NCI-H748 (cell line): ENCODE measurements around the gene ZDHHC16.
"Not testable (repeated sequence)": the region's sequence is repeated elsewhere in the genome, so short reads cannot be mapped to it uniquely, and the experiment has no call there.

Source experiments
- DNase-seq: peaks from one replicate; lab custom pipeline; 2025; ENCODE audit not compliant: unreplicated experiment; lab: John Stamatoyannopoulos, UW

The ZDHHC16 gene

DNA sequence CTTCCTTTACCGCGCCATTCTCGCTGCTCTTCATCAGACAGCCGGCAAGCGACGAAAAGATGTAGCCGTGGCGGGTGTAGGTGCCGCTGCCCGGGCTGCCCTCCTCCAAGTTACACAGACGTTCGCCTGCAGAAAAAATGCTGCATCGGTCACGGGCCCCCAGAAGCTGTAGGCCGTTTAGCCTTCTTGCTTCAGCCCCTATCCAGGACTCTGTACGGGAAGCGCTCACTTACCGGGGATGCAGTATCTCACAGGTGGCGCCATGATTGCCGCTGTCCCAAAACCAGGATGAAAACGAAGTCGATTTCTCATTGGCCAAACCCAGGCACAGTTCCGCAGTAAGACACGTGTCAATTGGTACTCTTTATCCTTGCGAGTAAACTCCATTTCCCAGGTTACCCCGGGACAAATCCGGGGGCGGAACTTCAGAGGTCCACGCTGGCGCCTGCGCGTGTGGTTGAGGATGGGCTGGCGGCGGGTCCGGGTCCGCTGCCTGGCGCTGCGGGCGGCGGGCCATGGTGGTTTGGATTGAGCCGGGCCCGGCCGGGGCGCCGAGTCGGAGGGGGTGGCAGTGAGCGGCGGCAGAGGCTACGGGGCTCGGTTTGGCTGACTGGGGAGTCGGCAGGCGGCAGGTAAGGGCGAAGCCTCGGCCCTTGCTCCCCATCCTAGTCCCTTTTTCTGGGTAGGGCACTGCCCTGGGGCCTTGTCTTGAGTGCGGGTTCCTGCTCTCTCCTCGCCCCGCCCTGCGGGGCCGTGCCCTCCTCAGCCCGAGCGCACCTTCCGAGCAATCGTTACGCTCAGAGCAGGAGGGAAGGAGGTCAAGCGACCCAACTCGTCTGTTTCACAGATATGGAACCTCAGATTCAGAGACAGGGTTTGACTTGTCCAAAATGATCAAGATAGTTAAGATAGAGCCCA, at the start of gene ZDHHC16, which contains the start of gene EXOSC1:
Gene ZDHHC16 (plus strand): TSS at position 454 of the 918 bp plus-strand sequence. CDS start 5,501 bp downstream, outside the sequence.
Gene EXOSC1 (minus strand): TSS at position 285 of the 918 bp plus-strand sequence. CDS start 21 bp downstream, at position 264.
- DNase-seq = peak; percentile 93

DNA sequence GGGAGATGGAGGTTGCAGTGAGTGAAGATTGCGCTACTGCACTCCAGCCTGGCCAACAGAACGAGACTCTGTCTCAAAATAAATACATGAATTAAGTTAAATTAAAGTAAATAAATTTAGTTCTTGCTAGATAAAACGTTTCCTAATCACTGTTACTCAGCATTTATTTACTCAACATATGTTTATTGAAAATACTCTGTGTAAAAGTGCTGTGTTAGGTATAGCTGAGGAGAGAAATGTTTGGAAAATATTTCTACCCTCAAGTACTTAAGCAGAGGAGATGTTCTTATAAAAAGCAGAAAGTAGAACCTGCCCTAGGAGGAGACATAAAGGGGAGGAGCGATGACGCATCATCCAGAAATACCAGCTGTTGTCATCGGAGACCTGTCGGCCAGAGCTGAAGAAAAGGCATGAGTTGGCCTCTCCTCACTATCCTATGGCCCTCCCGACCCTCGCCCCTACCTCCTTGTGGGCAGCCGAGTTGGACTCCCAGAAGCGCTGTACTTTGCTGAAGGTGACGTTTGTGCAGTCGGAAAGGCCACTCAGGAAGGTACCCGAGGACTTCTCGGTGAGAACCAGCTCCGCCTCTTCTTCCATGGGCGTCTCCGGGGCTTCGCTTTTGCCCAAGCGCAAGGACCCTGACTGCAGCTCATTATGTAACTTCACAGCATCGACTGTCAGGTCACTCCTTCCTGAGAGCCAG, 46.0 kb upstream of the ZDHHC16 start:
- DNase-seq = peak; percentile 61

DNA sequence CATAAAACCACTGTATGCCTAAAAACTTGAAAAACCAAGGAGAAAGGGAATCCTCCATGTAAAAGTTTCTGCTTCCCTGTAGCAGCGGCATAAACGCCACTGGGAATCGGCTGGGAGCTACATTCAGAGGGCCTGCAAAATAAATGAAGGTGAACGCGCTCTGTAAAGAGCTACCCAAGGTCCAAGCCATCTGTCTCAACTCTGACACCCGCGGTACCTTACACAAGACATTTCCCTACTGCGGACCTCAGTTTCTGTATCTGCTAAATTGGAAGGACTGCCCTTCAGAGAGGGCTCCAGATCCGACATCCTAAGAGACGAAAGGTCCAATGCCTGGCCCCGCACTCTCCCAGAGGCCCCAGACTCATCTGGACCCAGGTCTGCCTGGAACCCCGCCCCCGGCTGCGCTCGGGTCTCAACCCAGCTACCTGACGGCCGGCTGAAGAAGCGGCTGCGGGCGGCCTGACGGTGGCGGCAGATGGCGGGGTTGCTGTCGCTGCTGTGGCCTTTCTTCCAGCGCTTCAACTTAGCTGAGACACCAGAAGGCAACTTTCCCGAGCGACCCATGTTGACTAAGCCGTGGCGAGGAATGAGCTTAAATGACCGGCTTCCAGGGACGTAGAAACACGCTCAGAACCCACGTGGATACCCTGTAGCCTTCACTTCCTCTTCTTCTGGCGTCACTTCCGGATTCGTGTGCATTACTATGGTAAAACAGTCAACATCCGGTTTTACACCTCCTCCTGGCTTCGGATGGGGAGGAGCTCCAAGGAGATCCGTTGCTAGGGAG, 45.1 kb upstream of the ZDHHC16 start, which contains the start of gene RRP12:
Gene RRP12 (minus strand): TSS at position 676 of the 790 bp plus-strand sequence. CDS start 109 bp downstream, at position 567.
- peak; percentile 90 for DNase-seq

DNA sequence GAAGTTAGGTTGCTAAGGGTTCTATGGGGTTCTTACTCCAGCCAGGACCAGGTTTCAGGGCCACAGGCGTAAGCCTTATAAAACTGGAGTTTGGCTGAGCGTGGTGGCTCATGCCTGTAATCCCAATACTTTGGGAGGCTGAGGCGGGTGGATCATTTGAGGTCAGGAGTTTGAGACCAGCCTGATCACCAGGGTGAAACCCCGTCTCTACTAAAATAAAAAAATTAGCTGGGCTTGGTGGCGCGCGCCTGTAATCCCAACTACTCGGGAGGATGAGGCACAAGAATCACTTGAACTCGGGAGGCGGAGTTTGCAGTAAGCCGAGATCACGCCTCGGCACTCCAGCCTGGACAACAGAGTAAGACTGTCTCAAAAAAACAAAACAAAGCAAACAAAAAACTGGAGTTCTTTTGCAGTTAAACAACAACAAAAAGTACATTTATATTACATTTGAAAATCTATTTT, 44.5 kb upstream of the ZDHHC16 start:
- no peak for DNase-seq

DNA sequence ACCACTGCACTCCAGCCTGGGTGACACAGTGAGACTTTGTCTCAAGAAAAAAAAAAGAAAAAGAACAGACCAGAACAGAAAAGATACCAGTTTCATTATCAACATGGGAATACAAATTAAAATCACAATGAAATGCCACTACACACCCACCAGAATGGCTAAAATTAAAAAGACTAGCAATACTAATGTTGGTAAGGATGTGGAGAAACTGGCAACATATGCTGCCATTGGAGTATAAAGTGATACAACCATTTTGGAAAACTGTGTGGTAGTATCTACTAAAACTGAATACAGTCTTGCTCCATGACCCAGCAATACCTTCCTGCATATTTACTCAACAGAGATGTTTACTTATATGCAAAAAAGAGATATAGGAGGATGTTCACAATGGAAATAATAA, 41.9 kb upstream of the ZDHHC16 start:
- DNase-seq = no peak

DNA sequence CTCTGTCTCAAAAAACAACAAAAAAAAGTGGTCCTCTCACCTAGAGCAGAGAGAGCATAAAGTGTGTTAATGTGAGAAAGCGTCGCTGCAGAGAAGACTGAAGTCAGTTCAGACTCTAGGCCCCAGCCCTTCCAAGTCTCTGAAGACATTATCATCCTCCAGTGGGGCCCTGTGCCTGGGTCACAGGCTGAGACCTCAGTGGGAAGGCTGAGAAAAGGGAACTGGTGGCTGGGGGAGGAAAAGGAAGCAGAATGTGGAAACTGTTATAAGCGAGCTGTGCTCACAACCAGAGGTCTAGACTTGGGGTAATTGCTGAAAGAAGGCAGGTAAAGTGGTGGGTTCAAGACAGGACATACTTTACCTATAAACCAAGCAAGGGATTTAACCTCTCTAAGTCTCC, 39.9 kb upstream of the ZDHHC16 start:
- no peak for DNase-seq

DNA sequence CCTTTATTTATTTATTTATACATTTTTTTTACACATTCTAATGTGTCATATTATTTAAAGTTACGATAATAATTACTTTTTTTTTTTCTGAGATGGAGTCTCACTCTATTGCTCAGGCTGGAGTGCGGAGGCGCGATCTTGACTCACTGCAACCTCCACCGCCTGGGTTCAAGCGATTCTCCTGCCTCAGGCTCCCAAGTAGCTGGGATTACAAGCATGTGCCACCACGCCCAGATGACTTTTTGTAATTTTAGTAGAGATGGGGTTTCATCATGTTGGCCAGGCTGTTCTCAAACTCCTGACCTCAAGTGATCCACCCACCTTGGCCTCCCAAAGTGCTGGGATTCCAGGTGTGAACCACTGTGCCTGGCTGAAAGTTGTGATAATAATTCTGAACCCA, 39.5 kb upstream of the ZDHHC16 start:
- not testable (repeated sequence) for DNase-seq

DNA sequence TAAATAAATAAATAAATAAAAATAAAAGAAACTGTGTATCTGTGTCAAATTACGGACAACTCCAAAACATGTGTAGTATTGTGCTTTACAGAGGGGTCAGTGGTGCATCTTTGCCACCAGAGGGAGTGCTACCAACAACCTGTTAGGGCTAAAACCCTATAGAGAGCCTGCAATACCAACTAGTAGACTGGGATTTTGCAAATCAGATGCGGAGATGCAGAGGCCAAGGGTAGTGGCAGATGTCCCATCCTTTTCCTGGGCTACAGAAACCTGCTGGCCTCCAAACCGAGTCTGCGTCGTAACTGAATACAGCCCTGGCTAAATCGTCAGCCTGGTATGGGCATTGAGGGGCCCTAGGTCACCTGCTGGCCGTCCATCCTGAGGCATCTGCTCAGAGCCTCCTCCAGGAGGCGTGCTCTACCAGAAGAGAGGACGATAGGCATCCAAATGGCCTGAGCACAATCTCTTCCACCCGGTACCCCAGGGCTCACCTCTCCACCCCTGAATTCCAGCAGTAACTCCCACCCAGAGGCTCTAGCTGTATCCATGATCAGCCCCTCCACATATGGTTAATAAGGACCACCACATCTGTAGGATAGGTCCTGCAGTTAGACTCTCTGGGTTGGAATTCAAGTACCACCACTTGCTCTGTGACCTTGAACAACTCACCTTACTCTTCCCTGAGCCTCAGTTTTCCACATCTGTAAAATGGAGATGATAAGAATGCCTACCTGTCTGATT, 38.6 kb upstream of the ZDHHC16 start:
- peak; percentile 77 for DNase-seq

DNA sequence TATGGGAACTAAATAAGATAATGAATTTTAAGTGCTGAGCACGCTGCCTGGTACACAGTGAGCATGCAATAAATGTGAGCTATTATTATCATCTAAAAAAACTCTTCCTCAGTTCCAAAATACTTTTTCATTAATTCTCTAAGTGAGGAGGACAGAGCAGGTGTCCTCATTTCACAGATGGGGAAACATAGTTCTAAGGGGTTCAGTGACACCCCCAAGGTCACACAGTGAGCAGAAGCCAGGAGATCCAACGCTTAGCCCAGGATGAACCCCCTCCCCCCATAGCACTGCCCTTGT, 38.1 kb upstream of the ZDHHC16 start:
- no peak for DNase-seq

DNA sequence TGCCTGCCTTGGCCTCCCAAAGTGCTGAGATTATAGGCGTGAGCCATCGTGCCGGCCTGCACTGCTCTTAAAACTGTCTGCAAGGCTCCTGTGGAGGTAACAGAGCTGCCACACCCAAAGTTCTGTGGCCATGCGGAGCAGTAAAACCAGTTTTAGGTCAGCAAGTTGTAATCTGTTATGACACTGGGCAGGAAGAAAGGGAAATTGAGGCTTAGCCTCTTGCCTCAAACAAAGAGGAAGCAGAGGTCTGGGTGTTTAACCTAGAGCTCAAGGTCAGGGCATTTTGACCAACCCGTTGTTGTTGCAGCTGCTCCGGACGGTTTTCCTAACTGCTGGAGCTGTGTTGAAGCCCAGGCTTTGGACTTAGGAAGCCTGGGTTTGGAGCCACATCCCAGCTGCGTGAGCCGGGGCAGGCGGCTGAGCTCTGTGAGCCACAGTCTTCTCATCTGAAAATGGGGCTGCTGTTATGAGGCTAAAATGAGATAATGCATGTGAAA, 37.4 kb upstream of the ZDHHC16 start:
- DNase-seq = no peak

DNA sequence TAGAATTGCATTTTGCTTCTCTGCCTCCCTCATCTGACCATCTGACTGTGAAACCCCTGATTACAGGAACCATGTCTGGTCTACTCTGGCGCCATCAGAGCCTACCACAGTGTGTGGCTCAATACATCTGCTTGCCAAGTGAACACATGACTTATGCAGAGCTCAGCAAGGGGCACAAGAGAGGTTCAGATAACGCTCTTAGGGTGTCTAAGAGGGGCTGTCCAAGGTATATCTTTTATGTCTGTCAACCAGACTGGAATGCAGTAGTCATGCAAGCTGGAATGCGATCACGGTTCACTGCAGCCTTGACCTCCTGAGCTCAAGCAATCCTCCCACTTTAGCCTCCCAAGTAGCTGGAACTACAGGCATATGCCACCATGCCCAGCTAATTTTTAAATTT, 34.6 kb upstream of the ZDHHC16 start:
- no peak for DNase-seq

DNA sequence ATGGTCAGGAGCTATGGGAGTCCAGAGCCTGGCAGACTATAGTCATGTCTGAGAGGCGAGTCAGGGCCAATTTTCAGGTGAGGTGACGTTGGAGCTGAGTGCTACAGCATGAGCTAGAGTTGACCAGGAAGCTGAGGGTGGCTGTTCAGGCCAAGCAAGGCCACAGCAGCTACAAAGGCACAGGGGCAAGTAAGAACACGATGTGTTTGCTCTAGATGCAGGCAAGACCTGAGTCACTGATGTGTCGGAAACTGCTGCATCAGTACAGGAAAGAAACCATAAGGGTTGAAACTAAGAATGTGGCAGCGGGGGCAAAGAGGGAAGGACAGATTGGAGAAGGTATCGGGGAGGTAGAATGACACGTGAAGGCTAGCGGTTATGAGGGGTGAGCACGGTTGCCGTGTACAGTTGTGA, 33.1 kb upstream of the ZDHHC16 start:
- no peak for DNase-seq

DNA sequence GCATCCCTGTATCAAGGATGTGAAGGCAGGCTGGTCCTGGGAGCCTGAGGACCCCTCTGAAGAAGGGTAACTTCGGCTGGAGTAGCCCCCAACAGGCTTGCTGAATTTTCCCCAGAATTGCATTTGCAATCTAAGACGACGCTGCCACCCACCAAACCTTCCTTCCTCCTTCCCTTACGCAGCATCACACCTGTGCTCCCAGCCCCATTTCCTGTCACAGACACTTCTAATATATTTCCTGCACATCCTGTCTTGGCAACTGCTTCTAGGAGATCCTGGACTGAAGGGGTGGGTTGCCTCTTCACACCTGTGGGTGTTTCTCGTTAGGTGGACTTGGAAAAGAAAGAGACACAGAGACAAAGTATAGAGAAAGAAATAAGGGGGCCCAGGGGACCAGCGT, 29.4 kb upstream of the ZDHHC16 start:
- no peak for DNase-seq

DNA sequence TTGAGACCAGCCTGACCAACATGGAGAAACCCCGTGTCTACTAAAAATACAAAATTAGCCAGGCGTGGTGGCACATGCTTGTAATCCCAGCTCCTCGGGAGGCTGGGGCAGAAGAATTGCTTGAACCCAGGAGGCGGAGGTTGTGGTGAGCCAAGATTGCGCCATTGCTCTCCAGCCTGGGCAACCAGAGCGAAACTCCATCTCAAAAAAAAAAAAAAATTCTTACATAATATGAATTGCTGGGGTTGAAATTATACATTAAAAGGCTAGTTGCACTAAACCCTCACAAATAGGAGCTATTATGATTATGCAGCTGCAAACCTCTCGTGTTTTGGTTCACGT, 22.2 kb upstream of the ZDHHC16 start:
- not testable (repeated sequence) for DNase-seq

DNA sequence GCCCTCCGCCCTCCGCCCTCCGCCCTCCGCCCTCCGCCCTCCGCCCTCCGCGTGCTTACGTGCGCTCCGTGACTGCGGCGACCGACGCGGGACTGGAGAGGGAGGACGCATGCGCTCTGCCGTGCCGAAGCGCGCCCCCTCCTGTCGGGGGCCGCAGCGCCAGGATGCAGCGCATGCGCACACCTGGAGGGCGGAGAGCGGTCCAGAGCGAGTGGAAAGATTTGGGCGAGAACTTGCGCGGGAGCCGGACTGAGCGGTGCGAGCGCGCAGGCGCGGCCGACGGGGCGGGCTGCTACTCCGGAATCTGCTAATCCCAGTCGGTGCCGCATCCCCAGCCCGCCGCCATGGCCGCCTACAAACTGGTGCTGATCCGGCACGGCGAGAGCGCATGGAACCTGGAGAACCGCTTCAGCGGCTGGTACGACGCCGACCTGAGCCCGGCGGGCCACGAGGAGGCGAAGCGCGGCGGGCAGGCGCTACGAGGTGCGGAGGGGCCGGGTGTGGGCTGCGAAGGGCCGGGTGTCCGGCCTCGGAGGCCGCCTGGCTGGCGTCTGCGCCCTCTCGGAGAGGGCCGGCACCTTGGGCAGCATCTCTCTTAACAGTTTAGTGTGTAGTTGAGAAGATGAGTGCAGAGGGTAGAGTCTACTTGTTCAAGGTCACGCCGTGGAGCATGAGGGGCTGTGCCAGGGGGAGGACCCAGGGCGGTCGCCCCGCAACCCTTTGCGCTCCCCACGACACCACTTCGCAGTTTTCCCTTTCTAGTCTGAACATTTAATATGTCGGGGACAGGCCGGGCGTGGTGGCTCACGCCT, 19.8 kb upstream of the ZDHHC16 start, which contains the start of gene PGAM1:
Gene PGAM1 (plus strand): TSS at position 228 of the 812 bp plus-strand sequence. CDS start 117 bp downstream, at position 345.
- DNase-seq = peak; percentile 91

DNA sequence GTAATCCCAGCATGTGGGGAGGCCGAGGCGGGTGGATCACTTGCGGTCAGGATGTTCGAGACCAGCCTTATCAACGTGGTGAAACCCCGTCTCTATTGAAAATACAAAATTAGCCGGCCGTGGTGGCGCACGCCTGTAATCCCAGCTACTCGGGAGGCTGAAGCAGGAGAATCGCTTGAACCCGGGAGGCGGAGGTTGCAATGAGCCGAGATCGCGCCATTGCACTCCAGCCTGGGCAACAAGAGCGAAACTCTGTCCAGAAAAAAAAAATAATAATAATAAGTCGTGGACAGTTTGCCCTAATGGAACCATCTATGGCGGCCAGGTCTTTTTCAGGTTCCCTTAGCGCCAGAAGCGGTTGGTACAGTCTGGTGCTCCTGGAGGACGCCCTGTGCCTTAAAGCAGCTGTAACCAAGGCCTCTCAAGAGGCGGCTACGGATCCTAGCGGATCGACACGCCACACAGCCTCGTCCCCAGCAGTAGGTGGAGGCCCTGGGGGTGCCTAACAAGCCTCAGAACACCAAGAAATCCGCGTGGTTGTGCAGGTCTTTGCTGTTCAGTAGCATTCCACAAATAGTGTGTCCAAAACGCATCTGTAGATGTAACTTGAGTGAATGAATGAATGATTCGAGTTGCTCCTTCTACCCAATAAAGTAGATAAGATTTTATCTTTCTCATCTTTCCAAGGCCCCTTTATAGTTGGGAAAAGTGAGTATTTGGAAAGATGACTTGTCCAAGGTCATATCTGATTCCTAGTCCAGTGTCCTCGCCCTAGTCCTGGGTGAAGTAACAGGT, 19.0 kb upstream of the ZDHHC16 start:
- no peak for DNase-seq

DNA sequence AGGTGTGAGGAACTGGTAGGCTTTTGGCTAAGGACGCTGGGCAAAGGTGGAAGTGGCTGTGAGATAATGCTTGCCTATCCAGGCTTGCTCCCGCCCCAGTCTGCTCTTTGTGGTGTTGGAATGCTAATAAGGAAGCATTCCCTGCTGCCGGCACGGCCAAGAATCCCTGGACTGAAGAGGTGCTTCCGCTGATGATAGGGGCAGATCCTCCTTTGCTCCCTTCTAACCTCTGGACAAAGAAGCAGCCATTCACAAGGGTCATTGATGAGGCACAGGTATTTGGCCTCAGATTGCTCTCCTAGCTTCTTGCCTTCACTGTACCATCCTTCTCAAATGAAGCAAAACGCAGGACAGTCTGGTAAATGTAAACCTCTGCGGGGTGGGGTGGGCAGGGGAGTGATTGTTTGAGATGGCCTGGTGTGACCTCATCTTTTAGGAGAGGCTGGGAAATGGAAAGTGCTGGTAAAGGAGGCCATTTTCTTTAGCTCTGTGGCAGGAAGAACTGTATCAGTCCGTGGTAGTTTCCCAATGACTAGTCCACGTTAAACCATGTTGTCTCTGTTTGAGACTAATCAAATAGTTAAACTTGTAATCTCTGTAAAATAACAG, 18.3 kb upstream of the ZDHHC16 start:
- DNase-seq = peak; percentile 26

DNA sequence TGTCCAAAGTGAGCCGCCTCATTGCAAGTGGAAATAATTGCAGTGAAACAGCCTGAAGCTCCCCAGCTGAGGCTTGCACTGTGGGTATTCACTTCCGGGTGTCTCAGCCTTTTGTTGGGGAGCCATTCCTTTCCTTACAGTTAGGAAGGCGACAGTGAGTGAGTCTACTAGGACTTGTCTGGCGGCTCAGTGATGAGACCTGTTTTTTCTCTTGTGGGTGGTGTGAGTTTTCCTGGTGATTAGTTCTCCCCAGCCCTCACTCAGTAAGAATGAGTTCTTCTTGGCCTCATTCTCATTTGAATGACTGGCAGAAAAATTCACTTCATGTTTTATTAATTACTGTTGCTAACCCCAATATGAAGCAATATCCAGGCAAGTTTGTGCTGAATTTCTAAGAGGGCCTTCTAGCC, 17.4 kb upstream of the ZDHHC16 start:
- DNase-seq = no peak
